Measurements from ENCODE around the gene SARS1. TPM values are rescaled to one million over a fixed set of nuclear protein-coding genes. Genes with fewer than 3 reads are reported as not detected.

The SARS1 gene
- total RNA-seq, 1 donor from 2014 or later: 134 TPM

GRCh38 chr1:109267743-109268300, 54.1 kb downstream of the SARS1 start:
- Histone ChIP-seq H3K36me3 (peaks cover 4 to 5% of the 10 kb centered on the region in 2 donors), H3K4me3 (no peak overlapping the region), H3K27ac (no peak overlapping the region), H3K27me3 (no peaks in the 10 kb centered on the region), H3K9me3 (no peaks in the 10 kb centered on the region), H3K4me1 (no peaks in the 10 kb centered on the region)
- no peak for DNase-seq (ENCODE audit: low spot score in 2 of 2)
- intact Hi-C loops (cut with DNase I): no loop called here
- TF ChIP-seq, protein P1, sequence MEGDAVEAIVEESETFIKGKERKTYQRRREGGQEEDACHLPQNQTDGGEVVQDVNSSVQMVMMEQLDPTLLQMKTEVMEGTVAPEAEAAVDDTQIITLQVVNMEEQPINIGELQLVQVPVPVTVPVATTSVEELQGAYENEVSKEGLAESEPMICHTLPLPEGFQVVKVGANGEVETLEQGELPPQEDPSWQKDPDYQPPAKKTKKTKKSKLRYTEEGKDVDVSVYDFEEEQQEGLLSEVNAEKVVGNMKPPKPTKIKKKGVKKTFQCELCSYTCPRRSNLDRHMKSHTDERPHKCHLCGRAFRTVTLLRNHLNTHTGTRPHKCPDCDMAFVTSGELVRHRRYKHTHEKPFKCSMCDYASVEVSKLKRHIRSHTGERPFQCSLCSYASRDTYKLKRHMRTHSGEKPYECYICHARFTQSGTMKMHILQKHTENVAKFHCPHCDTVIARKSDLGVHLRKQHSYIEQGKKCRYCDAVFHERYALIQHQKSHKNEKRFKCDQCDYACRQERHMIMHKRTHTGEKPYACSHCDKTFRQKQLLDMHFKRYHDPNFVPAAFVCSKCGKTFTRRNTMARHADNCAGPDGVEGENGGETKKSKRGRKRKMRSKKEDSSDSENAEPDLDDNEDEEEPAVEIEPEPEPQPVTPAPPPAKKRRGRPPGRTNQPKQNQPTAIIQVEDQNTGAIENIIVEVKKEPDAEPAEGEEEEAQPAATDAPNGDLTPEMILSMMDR (IDR thresholded peaks at IDR 0.05): no peak

- no peaks in the 10 kb centered on the region for H3K27me3 ChIP-seq
- H3K4me1 ChIP-seq: no peaks in the 10 kb centered on the region
- peaks cover 4 to 5% of the 10 kb centered on the region in 2 donors for H3K36me3 ChIP-seq
- DNase-seq (ENCODE audit: low spot score in 2 of 2): no peak
- intact Hi-C loops (cut with DNase I): no loop called here
- H3K27ac ChIP-seq: no peak overlapping the region
- no peaks in the 10 kb centered on the region for H3K9me3 ChIP-seq
- TF ChIP-seq, protein P1 (IDR thresholded peaks at IDR 0.05): no peak
- no peak overlapping the region for H3K4me3 ChIP-seq
Observed at GRCh38 chr1:109268431-109269211, 54.9 kb downstream of the SARS1 start.

DNA sequence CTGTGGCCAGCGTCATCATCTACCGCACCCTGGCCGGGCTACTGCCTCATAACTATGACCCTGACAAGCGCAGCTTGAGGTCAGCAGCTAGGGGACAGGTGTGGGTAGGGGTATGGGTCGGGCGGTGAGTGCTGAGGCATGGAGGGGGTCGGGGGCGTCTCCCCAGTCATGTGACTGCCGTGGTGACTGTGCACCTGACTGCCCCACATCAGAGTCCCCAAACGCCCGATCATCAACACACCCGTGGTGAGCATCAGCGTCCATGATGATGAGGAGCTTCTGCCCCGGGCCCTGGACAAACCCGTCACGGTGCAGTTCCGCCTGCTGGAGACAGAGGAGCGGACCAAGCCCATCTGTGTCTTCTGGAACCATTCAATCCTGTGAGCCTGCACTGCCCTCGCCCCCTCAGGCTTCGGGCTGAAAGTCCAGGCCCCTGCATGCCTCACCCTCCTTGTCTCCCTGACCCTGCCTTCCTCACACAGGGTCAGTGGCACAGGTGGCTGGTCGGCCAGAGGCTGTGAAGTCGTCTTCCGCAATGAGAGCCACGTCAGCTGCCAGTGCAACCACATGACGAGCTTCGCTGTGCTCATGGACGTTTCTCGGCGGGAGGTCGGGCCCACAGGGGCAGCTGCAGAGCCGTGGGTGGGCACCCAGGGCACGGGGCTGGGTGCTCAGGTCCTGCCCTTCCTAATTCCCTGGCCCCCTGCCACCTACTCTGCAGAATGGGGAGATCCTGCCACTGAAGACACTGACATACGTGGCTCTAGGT, 55.7 kb downstream of the SARS1 start:
- no peak for DNase-seq (ENCODE audit: low spot score in 2 of 2)
- TF ChIP-seq, protein P1 (IDR thresholded peaks at IDR 0.05): no peak
- Histone ChIP-seq H3K27me3 (no peaks in the 10 kb centered on the region), H3K36me3 (peaks cover 4 to 5% of the 10 kb centered on the region in 2 donors), H3K27ac (no peak overlapping the region), H3K9me3 (no peaks in the 10 kb centered on the region), H3K4me1 (no peaks in the 10 kb centered on the region), H3K4me3 (no peak overlapping the region)
- intact Hi-C loops (cut with DNase I): no loop called here

- TF ChIP-seq, protein P1 (IDR thresholded peaks at IDR 0.05): no peak
- no peak overlapping the region for H3K27ac ChIP-seq
- H3K27me3 ChIP-seq: no peaks in the 10 kb centered on the region
- intact Hi-C loops (cut with DNase I): no loop called here
- peaks cover 4 to 5% of the 10 kb centered on the region in 2 donors for H3K36me3 ChIP-seq
- H3K4me1 ChIP-seq: no peaks in the 10 kb centered on the region
- no peak overlapping the region for H3K4me3 ChIP-seq
- H3K9me3 ChIP-seq: no peaks in the 10 kb centered on the region
- no peak for DNase-seq (ENCODE audit: low spot score in 2 of 2)
Observed at GRCh38 chr1:109269981-109270622, 56.4 kb downstream of the SARS1 start.

GRCh38 chr1:109270623-109271317, 57.1 kb downstream of the SARS1 start:
- Histone ChIP-seq H3K4me1 (no peaks in the 10 kb centered on the region), H3K27me3 (no peaks in the 10 kb centered on the region), H3K27ac (no peak overlapping the region), H3K4me3 (no peak overlapping the region), H3K9me3 (no peaks in the 10 kb centered on the region), H3K36me3 (peaks cover 4 to 5% of the 10 kb centered on the region in 2 donors)
- TF ChIP-seq, protein P1 (IDR thresholded peaks at IDR 0.05): no peak
- intact Hi-C loops (cut with DNase I): no loop called here
- no peak for DNase-seq (ENCODE audit: low spot score in 2 of 2)

All from ascending aorta (tissue), 2 donors.